ENCODE measurements around the gene NUP133.
A peak's percentile ranks its signal among the peaks of the same experiment; 100 is the strongest.
"Not testable (repeated sequence)": the region's sequence is repeated elsewhere in the genome, so short reads cannot be mapped to it uniquely, and the experiment has no call there.

Gene NUP133

DNA sequence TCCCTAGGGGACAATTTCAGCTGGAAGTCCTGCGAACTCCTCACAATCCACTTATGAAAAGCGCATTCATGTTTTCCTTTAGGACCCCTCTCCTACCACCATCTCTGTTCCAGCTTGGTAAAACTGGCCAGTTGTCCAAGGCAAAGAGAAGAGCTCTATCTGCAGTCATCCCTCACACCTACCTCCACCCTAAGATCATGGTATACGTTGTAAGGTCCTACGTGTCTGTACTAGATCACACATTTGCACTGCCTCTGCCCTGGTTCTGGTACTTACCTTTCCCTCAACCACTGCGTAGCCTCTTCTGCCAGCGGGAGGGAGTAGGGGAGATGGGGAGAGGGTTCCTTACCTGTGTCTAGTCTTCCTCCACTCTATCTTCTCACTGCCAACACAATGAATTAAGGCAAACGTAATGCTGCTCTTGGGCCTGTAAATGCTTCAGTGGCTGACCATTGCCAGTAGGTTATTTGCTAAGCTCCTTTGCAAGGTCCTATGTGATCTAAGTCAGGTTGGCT, 739 bp upstream of the NUP133 start:
- peak; percentile 53 for DNase-seq

DNA sequence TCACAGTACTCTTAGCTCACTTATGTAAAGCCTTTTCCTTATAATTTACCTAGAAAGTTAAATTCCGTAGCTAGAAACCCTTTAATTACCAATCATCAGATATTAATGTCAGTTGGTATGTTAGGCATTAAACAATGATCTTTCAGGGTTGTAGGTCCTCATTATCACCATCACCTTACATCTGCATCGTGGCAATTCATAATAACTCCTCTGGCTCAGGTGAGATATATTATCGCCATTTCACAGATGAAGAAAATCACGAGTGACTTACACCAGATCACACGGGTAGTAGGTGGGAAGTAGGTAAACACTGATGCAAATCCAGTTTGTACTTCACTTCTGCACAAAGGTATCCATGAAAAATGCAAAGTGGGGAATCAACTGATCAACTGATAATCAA, 639 bp downstream of the NUP133 start:
- DNase-seq = no peak

DNA sequence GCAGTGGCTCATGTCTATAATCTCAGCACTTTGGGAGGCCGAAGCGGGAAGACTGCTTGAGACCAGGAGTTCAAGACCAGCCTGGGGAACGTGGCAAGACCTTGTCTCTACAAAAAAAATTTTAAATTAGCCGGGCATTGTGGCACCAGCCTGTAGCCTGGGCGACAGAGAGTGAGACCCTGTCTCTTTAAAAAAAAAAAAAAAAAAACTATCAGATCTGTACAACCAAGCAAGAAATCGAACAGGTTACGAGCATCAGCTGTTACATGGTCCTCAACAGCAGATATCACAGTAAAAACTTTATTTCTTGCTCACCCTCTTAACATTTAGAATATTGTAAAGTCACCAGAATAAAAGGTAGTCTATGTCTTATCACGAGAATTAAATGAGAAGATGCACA, 1.5 kb downstream of the NUP133 start:
- DNase-seq = no peak

DNA sequence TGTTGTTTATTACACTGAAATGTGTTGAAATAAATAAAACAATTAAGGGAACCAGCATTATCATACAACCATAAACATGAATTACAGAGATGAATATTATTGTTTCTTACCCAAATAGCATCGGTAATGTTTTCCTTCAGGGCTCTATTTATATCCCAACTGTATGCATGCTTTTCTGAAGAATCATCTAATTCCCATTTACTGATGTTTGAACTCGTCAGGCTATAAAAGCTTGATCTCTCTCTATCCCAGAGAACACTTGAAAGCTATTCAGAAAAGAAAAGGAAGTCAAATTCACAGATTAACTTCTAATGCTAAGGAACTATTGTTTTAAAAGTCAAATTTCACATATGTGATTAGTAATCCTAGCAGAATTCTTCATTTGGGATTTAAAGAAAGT, 12.4 kb downstream of the NUP133 start:
- no peak for DNase-seq

DNA sequence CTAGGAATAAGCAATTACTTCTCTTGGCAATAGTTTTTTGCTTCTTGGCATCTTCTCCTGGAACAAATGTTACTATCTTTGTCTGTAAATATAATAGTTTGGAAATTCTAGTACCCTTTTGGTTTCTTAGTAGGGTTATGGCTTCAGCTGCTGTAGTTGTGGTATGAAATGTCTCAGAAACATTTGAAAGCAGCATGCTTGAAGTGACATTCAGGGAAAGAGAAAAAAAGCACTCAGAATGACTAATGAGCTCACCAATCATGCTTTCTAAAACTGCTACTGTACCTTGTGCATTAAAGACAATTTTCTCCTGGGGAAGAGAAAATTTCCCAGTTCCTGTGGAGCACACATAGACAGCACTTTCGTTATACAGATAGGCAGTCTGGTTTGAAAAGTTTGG, 21.0 kb downstream of the NUP133 start:
- no peak for DNase-seq

DNA sequence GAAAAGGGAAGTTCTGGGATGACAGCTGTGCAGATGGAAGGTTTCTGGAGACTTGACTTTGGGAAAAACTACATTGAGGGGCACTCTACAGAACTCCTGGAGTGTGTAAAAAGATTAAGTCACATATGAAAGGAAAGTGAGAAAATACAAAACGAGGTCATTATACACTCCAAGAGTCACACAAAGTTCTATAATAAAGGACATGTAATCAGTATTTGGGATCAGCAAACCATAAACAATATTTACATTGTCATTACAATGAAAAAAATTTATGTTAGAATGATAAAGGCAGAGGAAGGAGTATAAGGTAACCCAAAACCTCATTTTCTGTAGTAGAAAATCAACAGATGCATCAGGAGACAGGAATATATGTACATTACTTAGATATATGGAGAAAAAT, 22.8 kb downstream of the NUP133 start:
- DNase-seq = no peak

DNA sequence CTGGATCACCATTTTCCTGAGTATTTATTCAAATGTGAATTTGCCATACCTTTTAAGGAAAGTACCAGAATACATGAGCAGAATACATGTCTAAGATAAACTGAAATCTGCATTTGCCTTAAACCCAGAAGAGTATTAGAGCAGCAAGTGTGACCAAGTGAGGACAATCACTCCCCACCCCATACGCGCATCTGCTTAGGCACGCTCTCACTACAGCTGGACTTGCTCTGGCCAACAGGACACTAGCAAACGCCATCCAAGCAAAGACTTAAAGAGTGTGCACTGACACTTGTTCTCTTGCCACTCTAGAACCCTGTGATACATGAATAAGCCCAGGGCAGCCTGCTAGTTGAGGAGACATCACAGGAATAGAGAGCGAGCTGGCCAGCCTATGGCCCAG, 25.6 kb downstream of the NUP133 start:
- DNase-seq = no peak

DNA sequence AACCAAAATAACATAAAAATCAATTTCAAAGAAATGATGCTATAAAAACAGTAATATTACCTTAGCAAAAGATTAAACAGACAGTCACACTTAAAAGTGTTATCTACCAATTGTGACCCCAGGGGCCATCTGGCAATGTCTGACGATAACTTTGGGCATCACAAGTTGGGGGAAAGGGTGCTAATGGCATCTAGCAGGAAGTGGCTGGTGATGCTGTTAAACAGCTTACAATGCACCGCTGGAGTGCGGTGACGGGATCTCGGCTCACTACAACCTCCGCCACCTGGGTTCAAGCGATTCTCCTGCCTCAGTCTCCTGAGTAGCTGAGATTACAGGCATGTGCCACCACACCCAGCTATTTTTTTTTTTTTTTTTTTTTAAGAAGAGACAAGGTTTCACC, 27.6 kb downstream of the NUP133 start:
- no peak for DNase-seq

DNA sequence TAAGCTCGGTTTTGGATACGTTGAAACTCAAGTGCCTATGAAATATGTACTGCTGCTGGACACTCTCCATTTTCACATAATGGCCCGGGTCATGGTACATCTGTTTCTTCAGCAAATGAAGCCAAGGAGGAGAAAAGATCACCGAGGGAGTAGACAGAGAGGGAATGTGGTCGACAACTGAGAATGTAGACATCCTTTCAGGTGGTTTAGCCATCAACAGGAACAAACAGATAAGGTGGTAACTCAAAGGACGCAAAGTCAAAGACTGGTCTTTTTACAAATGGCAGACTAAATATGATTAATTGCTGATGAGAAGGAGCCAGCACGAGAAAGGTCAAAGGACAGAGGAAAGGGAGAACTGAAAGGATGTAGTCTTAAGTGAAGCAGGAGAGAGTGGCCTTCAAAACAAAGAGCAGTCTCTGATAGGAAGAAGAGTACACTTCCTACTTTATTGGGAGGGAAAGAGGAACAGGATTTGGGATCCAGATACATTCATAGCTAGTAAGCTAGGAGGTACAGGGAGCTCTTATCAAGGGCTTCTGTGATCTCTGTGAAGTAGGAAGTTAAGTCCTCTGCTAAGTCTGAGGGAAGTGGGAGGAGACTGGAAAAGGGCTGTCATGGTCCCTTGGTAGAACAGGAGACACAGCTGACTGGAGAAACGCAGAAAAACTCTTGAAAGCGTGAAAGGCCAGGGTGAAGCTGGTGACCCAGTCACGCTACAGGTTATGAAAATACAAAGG, 28.3 kb downstream of the NUP133 start:
- DNase-seq = no peak

DNA sequence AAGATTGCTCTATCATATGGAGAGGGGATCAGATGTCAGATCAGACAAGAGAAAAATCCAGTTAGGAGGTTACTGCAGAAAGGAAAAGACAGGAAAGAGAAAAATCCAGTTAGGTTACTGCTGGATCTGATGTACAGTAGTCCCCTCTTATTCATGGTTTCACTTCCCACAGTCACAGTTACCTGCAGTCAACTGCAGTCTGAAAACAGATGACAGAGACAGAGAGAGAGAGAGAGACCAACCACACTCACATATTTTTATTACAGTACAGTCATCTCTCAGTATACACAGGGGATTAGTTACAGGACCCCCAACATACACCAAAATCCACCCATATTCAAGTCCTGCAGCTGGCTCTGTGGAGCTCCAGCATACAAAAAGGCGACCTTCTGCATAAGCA, 29.3 kb downstream of the NUP133 start:
- no peak for DNase-seq

DNA sequence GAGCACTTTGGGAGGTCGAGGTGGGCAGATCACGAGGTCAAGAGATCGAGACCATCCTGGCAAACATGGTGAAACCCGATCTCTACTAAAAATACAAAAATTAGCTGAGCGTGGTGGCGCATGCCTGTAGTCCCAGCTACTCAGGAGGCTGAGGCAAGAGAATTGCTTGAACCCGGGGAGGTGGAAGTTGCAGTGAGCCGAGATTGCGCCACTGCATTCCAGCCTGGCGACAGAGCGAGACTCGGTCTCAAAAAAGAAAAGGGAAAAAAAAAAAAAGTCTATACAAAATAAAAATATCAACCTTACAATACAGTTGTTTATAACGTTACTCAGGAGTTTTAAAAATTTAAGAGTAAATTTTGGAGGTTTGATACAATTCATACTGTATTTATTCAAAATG, 32.3 kb downstream of the NUP133 start:
- DNase-seq = not testable (repeated sequence)

DNA sequence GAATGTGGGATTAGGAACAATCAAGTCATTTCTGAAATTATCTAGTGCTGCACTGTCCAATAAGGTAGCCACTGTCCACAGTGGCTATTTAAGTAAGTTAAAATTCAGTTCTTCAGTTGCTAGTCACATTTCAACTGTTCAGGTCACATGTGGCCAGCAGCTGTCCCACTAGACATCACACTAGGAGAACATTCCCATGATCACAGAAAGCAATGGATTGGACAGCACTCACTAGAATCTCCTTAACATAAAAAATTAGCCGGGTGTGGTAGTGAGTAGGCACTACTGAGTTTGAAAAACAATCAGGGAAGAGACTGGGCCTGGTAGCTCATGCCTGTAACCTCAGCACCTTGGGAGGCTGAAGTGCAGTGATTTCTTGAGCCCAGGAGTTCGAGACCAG, 33.6 kb downstream of the NUP133 start:
- no peak for DNase-seq

DNA sequence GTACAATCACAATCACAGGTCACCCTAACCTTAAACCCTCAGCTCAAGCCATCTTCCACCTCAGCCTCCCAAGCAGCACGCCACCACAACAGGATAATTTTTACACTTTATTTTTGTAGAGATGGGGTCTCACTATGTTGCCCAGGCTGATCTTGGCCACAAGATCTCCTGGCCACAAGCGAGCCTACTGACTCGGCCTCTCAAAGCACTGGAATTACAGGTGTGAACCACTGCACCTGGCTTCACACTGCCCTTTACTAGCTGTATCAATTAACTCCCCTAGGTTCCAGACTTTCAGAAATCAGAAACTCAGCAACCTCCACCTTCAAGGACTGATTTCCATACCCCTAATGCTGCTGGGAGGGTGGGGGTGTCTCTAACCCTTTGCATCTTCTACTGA, 37.0 kb downstream of the NUP133 start:
- DNase-seq = no peak

DNA sequence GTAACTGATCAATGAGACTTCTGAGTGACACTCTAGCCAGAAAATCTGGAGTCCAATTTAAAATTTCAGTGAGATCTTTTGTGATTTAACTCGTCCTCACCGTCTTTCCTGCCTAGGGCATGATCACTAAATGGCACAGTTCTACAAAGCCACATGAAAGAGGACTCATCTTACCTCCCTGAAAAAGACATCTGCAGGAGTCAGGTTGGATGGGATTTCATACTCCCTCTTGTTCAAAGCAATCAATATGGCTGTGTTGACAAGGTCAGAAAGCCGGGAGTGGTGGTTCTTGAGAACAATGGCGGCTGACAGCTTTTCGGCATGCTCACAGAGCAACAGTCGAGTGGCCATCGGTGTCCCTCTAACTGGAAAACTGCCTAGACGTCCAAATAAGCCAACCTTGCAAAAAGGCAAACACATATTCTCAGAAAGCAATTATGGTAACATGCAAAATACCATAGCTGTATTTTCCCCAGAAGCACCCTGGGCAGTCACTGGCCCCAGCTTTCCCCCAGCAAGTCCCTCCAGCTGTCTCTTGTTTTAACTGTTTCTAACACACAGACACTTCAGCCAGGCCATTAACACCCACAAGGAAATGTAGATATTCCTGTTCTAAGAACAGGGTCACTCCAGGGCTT, 37.6 kb downstream of the NUP133 start:
- no peak for DNase-seq

DNA sequence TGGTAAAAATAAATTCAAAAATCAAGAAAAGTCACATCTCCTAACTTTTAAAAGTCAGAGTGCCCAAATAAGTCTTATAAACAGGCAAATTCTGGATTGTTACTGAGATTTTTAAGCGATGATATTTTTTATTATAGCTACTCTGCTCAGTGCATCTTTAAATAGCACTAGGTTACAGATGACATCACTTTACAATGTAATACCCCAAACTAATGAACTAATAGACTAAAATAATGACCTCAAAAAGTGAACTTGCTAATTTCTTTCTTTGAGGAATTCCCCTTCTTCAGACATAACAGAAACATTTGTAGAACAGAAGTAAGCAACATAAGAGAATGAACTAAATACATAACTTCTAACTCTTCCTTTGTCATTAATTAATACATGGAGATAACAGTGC, 41.3 kb downstream of the NUP133 start:
- DNase-seq = no peak

DNA sequence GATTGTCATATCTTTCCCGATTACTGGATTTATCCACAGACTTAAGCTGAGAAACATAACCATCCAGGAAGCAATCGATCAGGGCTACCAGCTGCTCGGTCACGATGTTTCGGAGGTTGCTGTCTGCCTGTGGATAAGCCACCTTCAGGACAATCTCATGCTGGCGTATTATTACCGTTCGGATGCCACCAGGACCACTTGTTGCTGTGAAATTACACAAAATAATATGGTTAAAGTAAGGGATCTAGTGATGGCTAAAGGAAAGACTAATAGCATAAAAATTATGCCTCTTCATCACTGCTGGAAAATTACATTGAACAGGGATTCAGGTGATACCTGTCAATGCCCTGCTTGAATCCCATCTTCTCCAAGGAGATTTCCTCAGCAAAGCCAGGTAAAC, 43.5 kb downstream of the NUP133 start:
- no peak for DNase-seq

DNA sequence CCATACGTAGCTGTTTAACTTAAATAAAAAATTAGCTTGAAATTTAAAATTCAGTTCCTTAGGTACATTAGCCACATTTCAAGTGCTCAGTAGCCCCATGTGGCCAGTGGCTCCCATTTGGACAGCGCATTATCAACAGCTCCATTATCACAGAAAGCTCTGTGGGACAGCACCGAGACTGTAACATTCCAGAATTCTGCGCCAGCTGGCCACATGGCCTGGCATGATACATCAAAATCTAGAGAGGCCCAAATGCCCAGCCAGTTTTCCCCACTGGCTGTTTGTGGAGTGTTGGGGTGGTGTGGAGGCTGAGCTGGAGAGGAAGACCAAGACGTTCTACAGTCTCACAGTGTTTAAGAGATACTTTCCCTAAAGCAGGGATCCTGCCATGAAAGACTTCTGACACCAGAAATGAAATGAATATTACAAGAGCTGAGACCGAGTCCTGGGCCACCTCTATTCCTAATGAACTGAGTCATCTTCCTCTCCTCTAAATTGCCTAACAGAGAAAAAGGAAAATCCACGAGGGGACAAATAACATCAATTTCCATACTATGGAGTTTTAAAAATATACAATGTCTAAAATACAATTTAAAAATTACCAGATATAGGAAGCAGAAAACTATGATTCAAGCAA, 47.0 kb downstream of the NUP133 start:
- no peak for DNase-seq

DNA sequence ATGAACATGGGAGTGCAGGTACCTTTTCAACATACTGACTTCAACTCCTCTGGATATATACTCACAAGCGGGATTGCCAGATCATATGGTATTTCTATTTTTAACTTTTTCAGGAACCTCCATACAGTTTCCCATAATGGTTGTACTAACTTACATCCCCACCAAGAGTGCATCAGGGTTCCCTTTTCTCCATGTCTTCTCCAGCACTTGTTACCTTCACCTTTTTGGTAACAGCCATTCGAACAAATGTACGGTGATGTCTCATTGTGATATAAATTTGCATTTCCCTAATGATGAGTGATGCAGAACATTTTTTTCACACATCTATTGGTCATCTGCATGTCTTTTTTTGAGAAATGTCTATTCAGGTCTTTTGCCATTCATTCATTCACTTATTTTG, 48.3 kb downstream of the NUP133 start:
- DNase-seq = no peak

DNA sequence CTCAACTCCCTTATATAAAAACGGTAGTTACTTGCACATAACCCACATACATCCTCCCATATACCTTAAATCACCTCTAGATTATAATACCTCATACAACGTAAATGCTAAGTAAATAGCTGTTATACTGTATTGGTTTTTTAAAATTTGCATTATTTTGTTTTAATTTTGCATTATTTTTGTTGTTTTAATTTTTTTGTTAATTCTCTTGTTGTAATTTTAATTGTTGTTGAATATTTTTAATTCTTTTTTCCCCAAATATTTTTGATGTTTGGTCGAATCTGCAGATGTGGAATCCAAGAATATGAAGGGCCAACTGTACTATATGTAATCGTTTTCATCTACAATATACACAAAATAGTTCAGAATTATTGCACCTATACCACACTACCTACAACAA, 50.7 kb downstream of the NUP133 start:
- DNase-seq = no peak

DNA sequence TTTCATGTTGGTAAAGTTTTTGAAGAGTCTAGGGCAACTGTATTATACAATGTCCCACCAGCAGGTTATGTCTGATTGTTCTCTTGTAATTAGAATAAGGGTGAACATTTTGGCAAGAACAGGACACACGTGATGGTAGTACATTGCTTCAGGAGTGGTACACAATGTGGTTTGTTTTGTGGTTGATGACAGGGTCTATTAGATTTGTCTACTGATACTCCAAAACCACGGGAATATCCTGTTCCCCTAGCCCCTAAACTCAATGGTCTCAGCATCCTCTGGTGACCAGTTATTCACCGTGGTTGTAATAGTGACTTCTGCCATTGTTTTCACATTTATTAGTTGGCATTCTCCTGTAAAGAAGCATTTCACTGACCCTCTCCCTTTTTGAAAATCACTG, 52.1 kb downstream of the NUP133 start:
- no peak for DNase-seq

DNA sequence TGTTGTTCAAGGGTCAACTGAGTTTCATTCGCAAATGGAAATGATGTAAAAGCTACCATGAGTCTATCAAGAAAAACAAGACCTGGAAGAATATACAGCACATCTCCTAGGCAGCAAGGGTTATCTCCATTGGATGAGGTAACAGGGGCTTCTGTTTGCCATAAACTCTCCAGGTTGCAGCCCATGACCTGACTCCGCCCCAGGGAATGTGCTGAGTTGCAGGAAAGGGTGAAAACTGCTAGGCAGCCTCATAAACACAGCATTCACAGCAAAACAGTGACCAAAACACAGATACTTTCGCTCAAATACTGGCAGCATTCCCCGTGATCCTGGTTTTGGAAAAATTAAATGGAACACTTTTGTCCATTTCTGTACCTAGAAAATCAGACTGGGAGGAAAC, 54.1 kb downstream of the NUP133 start:
- DNase-seq = no peak

DNA sequence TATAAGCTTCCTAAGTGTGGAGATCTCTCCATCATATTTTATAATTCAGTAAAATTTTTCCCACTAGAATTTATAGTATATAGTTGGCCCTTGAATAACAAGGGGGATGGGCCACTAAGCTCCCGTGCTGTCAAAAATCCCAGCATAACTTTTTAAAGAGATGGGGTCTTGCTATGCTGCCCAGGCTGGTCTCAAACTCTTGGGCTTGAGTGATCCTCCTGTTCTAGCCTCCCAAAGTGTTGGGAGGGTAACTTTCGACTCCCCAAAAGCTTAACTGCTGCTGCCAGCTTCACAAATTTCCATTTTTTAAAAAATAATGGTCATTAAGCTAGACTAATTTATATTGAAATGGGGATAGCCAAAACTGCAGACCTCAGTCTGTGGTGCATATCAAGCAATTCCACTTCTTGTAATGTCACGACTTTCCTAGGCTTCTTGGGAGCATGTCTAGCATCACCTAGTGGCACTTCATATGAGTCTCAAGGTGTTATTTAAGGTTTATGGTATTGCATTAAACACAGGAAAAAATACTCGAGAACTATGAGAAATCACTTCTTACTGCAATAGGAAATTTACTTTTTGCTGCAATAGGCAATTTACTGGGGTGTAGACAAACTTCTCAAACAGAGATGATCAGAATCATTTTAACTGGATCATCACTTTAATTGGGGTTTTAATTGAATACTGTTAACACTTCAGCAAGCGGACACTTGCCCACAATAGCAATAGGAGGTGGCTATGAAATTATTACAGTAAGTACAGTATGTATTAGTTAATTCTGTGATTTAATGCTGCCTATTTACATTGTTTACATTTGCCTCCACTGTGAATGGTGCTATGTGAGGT, 55.0 kb downstream of the NUP133 start:
- peak; percentile 35 for DNase-seq

DNA sequence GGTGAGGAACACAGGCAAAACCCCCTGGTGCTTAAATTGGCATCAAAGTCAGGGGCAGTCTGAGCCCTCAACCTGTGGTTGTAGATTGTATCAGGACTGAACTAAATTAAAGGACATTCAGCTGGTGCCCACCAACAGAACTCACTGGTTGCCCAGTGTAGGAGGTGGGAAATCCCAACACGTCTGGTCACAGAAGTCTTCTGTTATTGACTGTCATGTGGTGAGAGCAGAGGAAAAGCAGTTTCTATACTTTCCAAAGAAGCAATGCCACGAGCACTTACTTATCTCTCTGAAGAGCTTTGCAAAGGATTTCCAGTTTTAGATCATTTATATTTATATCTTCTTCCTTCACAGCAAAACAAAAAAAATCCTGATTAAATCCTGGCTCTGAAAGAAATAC, 59.3 kb downstream of the NUP133 start:
- DNase-seq = no peak

Measured in DMS53 (cell line).